ENCODE measurements around the gene MRGPRX2.

DNA sequence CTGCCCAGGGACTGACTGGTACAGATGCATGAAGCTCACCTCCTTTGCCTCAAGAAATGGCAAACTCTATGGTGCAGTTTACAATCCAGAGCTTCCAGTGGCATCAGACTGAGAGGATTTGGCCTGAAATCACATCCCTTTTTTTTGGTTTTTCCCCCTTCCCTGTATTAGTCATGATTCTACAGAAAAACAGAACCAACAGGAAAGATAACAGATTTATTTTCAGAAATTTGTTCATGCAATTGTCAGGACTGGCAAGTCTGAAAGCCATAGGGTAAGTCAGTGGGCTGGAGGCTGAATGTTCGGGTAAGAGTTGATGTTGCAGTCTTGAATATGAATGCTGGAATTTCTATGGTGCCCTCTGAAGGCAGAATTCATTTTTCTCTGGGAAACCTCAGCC is 44.5 kb upstream of the MRGPRX2 start:
- TF ChIP-seq, protein P1, sequence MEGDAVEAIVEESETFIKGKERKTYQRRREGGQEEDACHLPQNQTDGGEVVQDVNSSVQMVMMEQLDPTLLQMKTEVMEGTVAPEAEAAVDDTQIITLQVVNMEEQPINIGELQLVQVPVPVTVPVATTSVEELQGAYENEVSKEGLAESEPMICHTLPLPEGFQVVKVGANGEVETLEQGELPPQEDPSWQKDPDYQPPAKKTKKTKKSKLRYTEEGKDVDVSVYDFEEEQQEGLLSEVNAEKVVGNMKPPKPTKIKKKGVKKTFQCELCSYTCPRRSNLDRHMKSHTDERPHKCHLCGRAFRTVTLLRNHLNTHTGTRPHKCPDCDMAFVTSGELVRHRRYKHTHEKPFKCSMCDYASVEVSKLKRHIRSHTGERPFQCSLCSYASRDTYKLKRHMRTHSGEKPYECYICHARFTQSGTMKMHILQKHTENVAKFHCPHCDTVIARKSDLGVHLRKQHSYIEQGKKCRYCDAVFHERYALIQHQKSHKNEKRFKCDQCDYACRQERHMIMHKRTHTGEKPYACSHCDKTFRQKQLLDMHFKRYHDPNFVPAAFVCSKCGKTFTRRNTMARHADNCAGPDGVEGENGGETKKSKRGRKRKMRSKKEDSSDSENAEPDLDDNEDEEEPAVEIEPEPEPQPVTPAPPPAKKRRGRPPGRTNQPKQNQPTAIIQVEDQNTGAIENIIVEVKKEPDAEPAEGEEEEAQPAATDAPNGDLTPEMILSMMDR (IDR thresholded peaks at IDR 0.05) = no peak
- TF ChIP-seq MAZ (IDR thresholded peaks at IDR 0.05; ENCODE audit: borderline replicate concordance, low read depth, low read length) (no peak), TFCP2L1 (CRISPR knock-in tag; IDR thresholded peaks at IDR 0.05) (no peak), NPAS2 (CRISPR knock-in tag; IDR thresholded peaks at IDR 0.05; ENCODE audit: borderline replicate concordance) (no peak), RAD21 (conservative IDR thresholded peaks at IDR 0.05 in 1 of 2, IDR thresholded peaks at IDR 0.05 in 1 of 2) (no peak), CHD4 (IDR thresholded peaks at IDR 0.05; ENCODE audit: borderline replicate concordance) (no peak), POLR2A (IDR thresholded peaks at IDR 0.05; ENCODE audit: low read length) (no peak)
- TF ChIP-seq, protein P2, sequence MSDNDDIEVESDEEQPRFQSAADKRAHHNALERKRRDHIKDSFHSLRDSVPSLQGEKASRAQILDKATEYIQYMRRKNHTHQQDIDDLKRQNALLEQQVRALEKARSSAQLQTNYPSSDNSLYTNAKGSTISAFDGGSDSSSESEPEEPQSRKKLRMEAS (IDR thresholded peaks at IDR 0.05) = no peak
- TF ChIP-seq, protein P3, sequence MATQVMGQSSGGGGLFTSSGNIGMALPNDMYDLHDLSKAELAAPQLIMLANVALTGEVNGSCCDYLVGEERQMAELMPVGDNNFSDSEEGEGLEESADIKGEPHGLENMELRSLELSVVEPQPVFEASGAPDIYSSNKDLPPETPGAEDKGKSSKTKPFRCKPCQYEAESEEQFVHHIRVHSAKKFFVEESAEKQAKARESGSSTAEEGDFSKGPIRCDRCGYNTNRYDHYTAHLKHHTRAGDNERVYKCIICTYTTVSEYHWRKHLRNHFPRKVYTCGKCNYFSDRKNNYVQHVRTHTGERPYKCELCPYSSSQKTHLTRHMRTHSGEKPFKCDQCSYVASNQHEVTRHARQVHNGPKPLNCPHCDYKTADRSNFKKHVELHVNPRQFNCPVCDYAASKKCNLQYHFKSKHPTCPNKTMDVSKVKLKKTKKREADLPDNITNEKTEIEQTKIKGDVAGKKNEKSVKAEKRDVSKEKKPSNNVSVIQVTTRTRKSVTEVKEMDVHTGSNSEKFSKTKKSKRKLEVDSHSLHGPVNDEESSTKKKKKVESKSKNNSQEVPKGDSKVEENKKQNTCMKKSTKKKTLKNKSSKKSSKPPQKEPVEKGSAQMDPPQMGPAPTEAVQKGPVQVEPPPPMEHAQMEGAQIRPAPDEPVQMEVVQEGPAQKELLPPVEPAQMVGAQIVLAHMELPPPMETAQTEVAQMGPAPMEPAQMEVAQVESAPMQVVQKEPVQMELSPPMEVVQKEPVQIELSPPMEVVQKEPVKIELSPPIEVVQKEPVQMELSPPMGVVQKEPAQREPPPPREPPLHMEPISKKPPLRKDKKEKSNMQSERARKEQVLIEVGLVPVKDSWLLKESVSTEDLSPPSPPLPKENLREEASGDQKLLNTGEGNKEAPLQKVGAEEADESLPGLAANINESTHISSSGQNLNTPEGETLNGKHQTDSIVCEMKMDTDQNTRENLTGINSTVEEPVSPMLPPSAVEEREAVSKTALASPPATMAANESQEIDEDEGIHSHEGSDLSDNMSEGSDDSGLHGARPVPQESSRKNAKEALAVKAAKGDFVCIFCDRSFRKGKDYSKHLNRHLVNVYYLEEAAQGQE (IDR thresholded peaks at IDR 0.05) = no peak

Measured in A549 (cell line).